Fibroblast of upper back skin (primary cell): ENCODE data around the gene SERTM1.

Experiments used
- DNase-seq: peaks from one replicate; pipeline ENCODE4 v3.0.0-alpha.2; 2013

The SERTM1 gene

GRCh38 chr13:36673838-36674326 lies at the start of gene SERTM1:
Gene SERTM1, plus strand, starts transcription at chr13:36674020. Its CDS starts 21,059 bp downstream, at chr13:36695079.
- peak; percentile 30 for DNase-seq

GRCh38 chr13:36628377-36629056 lies 45.3 kb upstream of the SERTM1 start:
- no peak for DNase-seq

GRCh38 chr13:36629057-36629385 lies 44.8 kb upstream of the SERTM1 start:
- DNase-seq, result no peak

- no peak for DNase-seq
These were observed 43.5 kb upstream of the SERTM1 start for GRCh38 chr13:36630181-36630803.

- no peak for DNase-seq
These were observed 34.2 kb upstream of the SERTM1 start for GRCh38 chr13:36639610-36640009.

GRCh38 chr13:36650611-36651010 lies 23.2 kb upstream of the SERTM1 start:
- no peak for DNase-seq

- DNase-seq, result no peak
These were observed 8.2 kb upstream of the SERTM1 start for GRCh38 chr13:36665630-36666029.

GRCh38 chr13:36666477-36667229 lies 7.2 kb upstream of the SERTM1 start:
- DNase-seq, result peak; percentile 6

GRCh38 chr13:36668316-36668715 lies 5.5 kb upstream of the SERTM1 start:
- no peak for DNase-seq

GRCh38 chr13:36673352-36673751 lies 468 bp upstream of the SERTM1 start:
- no peak for DNase-seq

GRCh38 chr13:36674337-36675212 lies 755 bp downstream of the SERTM1 start:
- DNase-seq, result no peak

- DNase-seq, result no peak
These were observed 1.4 kb downstream of the SERTM1 start for GRCh38 chr13:36675213-36675536.

GRCh38 chr13:36680913-36681312 lies 7.1 kb downstream of the SERTM1 start:
- peak; percentile 50 for DNase-seq

- DNase-seq, result no peak
These were observed 8.2 kb downstream of the SERTM1 start for GRCh38 chr13:36681894-36682624.

- peak; percentile 56 for DNase-seq
These were observed 9.9 kb downstream of the SERTM1 start for GRCh38 chr13:36683701-36684100.

- DNase-seq, result peak; percentile 82
These were observed 12.1 kb downstream of the SERTM1 start for GRCh38 chr13:36685927-36686326.

GRCh38 chr13:36696410-36697010 lies 22.7 kb downstream of the SERTM1 start:
- no peak for DNase-seq

- no peak for DNase-seq
These were observed 26.4 kb downstream of the SERTM1 start for GRCh38 chr13:36700170-36700569.

GRCh38 chr13:36706755-36707154 lies 32.9 kb downstream of the SERTM1 start:
- DNase-seq, result peak; percentile 89

GRCh38 chr13:36709136-36709890 lies 35.5 kb downstream of the SERTM1 start:
- DNase-seq, result no peak

GRCh38 chr13:36710396-36710795 lies 36.6 kb downstream of the SERTM1 start:
- DNase-seq, result no peak
